Lower leg skin (tissue), 3 donors: ENCODE data around the gene C11orf58.

Experiments used
- CTCF ChIP-seq, 3 donors: fragments of 450-650 bp; IDR thresholded peaks; one replicate each; pipeline ENCODE4 v1.5.1; 2016; ENCODE audit warnings: antibody characterized with exemption in 3 of 3, mild to moderate bottlenecking in 3 of 3, moderate library complexity in 2 of 3
- POLR2A ChIP-seq, 2 donors: fragments of 450-650 bp; IDR thresholded peaks; one replicate each; pipeline ENCODE4 v1.6.1; 2016 to 2017; ENCODE audit warnings: antibody characterized with exemption in 2 of 2, mild to moderate bottlenecking in 1 of 2, moderate library complexity in 1 of 2

DNA sequence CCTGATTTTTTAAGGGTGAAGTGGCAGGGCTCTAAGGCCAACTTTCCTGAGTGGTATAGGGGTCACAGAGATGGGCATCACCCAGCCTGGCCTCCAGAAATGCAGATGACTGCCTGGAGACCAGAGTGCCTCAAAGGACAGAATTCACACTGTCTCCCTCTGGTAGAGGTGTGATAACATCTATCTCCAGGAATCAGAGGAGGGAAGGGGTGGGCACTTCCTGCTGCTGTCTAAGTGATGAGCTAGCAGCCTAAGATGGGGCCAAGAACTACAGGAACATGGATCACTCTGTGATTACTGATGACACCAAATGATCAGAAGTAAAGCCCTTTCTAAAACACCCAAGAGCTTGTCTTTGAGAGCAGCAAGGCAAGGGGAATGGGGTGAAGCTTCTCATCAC lies 61.9 kb downstream of the C11orf58 start:
- TF ChIP-seq CTCF (IDR thresholded peaks at IDR 0.05) (no peak), POLR2A (IDR thresholded peaks at IDR 0.05) (no peak)
